Islet of Langerhans (tissue), 1 donor: ENCODE data around the gene DCAF16.
"Not testable (repeated sequence)": the region's sequence is repeated elsewhere in the genome, so short reads cannot be mapped to it uniquely, and the experiment has no call there.

ENCODE experiments used
- FAIRE-seq: peaks from one replicate; lab custom pipeline; 2011; peaks lifted over from hg19 to GRCh38; lab: Jason Lieb, UNC

The DCAF16 gene

DNA sequence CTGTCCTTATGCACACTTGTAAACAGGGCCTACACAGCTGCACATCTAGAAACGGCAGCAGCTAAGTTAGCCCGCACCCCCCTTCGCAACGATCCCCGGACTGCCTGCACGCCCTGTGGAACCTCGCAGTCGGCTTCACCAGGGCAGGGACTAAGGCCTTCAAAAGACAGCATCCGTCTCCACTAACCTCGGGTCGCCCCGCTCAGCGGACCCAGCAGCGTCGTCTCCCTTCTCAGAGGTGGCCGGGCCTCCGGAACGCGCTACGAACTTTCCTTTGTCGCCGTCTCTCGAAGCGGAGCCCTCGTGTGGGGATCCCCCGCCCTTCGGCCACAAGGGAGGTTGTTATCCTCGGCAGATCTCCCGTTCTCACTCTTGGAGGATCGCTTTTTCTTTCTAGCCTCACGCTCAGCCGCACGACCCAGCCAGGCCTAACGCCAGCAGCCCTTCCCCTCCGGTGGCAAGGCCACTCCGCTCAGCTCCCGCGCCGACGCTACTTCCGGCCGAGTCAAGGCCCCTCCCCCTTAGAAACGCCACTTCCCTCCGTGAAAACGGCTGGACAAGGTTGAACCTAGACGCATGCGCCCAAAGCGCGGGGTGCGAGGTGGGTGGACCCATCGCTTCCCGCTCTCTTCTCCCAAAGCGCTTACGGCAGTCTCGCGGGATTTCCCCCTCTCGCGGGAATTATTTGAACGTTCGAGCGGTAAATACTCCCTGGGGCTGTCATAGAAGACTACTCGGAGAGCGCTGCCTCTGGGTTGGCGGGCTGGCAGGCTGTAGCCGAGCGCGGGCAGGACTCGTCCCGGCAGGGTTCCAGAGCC lies at the start of gene DCAF16, which contains the start of gene NCAPG:
TSS of gene DCAF16 (minus strand) at position 498 of the 818 bp plus-strand sequence. CDS start 6,616 bp downstream, outside the sequence.
TSS of gene NCAPG (plus strand) at position 720 of the 818 bp plus-strand sequence. CDS start 99 bp downstream, outside the sequence.
- FAIRE-seq, result peak; percentile 45

DNA sequence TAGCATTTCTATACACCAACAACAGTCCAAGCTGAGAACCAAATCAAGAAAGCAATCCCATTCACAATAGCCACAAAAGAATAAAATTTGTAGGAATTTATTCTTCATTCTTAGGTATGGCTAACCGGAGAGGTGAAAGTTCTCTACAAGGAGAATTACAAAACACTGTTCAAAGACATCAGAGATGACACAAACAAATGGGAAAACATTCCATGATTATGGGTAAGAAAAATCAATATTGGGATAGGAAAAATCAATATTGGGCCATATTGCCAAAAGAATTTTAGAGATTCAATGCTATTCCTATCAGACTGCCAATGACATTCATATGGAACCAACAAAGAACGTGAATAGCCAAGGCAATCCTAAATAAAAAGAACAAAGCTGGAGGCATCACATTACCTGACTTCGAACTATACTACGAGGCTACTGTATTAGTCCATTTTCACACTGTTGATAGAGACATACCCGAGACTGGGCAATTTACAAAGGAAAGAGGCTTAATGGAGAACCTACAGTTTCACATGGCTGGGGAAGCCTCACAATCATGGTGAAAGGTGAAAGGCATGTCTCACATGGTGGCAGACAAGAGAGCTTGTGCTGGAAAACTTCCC lies 49.3 kb upstream of the DCAF16 start:
- FAIRE-seq, result no peak

- no peak for FAIRE-seq
Observed at GRCh38 chr4:17854036-17854435, 43.5 kb upstream of the DCAF16 start.

GRCh38 chr4:17851959-17852358 lies 41.4 kb upstream of the DCAF16 start:
- FAIRE-seq, result no peak

DNA sequence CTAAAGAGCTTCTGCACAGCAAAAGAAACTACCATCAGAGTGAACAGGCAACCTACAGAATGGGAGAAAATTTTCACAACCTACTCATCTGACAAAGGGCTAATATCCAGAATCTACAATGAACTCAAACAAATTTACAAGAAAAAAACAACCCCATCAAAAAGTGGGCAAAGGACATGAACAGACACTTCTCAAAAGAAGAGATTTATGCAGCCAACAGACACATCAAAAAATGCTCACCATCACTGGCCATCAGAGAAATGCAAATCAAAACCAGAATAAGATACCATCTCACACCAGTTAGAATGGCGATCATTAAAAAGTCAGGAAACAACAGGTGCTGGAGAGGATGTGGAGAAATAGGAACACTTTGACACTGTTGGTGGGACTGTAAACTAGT lies 39.7 kb upstream of the DCAF16 start:
- FAIRE-seq, result not testable (repeated sequence)

DNA sequence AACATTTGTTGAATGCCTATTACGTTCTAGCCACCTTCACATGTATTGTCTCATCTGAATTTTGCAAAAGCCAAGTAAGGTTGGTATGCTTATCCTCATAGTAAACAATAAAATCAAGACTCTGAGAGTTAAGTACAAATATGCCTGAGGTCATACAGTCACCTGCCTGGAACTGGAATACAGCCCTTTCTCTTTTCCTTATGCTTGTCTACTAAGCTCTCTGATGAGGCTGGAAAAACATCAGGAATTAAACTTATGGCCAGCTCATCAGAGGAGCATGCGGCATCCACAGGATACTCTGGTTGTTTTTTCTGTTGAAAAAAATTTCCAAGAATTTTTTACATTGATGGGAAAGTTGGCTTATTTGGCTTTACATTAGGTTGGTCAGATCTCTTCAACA lies 35.7 kb upstream of the DCAF16 start:
- FAIRE-seq, result no peak

- no peak for FAIRE-seq
Observed at GRCh38 chr4:17823871-17824669, 13.5 kb upstream of the DCAF16 start.

DNA sequence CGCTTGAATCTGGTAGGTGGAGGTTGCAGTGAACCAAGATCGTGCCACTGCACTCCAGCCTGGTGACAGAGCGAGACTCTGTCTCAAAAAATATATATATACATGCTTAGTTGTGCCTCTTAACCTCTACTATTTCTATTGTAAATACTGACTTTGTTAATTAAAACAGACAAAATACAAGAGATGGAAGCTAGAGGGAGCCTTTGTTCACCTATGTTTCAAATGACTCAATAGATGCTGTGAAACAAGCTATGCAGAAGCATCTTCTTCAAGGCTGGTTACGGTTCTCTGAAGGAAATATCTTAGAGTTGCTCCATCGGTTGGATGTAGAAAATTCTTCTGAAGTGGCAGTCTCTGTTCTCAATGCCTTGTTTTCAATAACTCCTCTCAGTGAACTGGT lies 6.5 kb upstream of the DCAF16 start:
- FAIRE-seq, result peak; percentile 97

- no peak for FAIRE-seq
Observed at GRCh38 chr4:17816142-17816541, 5.6 kb upstream of the DCAF16 start.

DNA sequence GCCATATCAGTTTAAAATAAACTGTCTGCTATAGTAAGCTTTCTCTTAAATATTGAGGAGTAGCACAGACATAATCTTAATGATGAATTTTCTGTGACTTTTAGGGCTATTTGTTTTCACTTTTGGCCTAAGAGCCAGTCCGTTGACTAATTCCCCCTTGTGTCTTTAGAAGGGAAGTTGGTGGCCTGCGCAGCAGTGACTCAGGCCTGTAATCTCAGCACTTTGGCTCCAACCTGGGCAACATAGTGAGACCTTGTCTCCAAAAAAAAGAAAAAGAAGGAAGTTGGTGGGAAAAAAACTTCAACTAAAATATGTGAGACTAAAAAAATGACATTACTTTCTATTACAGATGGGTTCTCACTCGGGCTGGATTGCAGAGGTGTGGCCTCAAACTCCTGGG lies 3.6 kb upstream of the DCAF16 start:
- FAIRE-seq, result no peak

DNA sequence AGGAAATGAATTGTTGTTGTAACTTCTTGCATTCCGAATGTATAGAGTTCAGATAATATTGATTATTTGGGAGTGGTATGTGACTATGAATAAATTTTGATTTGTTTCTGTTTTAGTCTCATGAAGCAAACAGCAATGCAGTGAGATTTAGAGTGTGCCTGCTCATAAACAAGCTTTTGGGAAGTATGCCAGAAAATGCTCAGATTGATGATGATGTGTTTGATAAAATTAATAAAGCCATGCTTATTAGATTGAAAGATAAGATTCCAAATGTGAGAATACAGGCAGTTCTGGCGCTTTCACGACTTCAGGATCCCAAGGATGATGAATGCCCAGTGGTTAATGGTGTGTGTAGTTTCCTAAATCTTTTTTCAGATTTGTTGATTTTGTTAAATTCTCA lies 2.2 kb upstream of the DCAF16 start:
- FAIRE-seq, result no peak

- FAIRE-seq, result no peak
Observed at GRCh38 chr4:17812125-17812524, 1.6 kb upstream of the DCAF16 start.

GRCh38 chr4:17811078-17811603 lies 584 bp upstream of the DCAF16 start:
- no peak for FAIRE-seq

- no peak for FAIRE-seq
Observed at GRCh38 chr4:17809667-17810066, 890 bp downstream of the DCAF16 start.

- FAIRE-seq, result no peak
Observed at GRCh38 chr4:17807446-17807845, 3.1 kb downstream of the DCAF16 start.

- no peak for FAIRE-seq
Observed at GRCh38 chr4:17805580-17806155, 4.9 kb downstream of the DCAF16 start.

DNA sequence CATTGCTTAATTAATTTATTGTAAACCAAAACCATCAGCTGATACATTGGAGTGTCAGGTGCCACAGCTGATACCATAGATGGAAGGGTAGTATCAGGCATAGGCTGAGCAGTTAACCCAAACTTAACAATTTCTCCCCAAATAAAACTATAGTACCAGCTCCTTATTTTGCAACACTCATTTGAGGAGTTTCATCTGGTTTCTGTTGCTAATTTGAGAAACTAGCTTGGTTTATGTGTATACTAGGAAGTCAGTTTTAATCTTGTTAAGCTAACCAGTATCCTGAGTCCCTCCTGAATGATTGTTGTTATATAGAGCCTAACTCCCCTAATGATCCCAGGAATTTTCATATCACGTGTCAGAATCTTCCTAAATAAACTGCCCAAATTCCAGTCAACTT lies 12.7 kb downstream of the DCAF16 start:
- FAIRE-seq, result no peak

DNA sequence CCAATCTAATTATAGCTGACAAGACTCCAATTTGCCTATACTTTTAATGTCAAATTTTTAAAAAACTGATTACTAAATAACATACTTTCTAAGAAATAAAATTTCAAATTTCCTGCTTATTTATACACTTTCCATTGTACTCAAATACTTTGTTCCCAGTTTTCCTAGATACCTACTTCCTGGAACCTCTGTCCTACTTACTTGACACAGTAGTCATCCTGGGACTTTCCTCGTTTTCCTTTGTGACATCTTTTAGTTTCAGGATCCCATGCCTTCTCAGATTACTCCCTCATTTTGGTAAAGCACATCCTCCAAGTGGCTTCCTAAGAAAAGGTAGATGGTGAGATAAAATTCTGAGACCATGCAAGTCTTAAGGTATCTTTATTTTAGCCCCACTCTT lies 15.8 kb downstream of the DCAF16 start:
- FAIRE-seq, result peak; percentile 24

DNA sequence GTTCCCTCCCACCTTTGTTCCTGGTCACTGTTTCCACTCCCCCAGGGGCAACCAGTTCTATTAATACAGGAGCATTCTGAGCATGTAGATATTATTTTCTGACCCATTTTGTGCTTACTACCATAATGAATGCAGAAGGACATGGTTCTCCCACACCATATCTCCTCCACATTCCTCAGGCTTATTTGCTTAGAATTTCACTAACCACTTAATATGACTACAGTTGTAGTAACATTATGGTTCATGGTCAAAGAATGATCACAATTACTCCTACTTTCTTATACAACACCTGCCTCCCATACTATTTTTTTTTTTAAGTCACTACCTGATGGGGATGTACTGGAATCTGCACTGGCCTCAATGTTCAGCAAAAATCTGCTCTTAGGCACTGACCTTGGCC lies 21.6 kb downstream of the DCAF16 start:
- FAIRE-seq, result no peak

DNA sequence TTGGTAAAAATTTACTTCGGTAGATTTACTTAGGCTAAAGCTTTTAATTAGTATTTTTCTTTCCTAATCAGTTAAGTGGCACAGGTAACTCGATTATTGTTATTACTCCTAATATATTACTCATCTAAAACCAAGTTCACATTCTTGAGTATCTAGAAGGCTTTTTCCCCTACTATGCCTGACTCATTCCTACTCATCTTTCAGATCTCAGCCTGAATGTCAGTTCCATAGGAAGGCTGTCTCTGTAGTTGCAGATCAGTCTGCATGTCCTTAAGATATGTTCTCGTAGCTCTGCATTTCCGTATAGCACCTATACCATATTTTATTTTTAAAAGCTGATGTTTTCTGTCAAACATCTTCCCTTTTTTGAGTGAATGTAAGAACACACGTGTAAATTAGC lies 23.2 kb downstream of the DCAF16 start:
- no peak for FAIRE-seq

DNA sequence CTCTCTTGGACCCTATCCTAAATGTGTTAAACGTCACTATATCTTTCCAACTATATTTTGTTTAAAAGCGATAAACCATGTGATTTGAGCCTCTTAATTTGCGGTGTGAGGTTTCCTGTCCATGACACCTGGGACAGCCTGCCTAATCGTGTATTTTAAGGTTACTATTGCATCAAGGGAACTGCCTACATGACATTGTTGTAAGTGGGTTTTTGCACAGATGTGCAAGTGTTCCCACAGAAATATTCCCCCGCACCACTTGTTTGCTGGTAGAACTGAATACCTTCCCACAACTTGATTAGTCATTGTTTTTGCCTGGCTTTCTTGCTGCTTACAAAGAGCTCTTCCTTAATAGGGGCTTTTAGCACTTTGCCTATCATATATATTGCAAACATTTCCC lies 24.0 kb downstream of the DCAF16 start:
- no peak for FAIRE-seq

- FAIRE-seq, result no peak
Observed at GRCh38 chr4:17785858-17786257, 24.7 kb downstream of the DCAF16 start.
